ENCODE measurements around the gene CLCNKA. TPM values are rescaled to one million over a fixed set of nuclear protein-coding genes. Genes with fewer than 3 reads are reported as not detected.
A peak's percentile ranks its signal among the peaks of the same experiment; 100 is the strongest.

CLCNKA gene
- total RNA-seq, 2 donors from 2014 or later = 0.42 TPM; not detected in 1

GRCh38 chr1:16067127-16067768, 45.4 kb downstream of the CLCNKA start:
- Histone ChIP-seq H3K9ac (ENCODE audit: low read depth in 2 of 2, low read length in 2 of 2) (no peak overlapping the region), H3K9me3 (no peaks in the 10 kb centered on the region), H3K4me3 (no peak overlapping the region), H3K27me3 (no peaks in the 10 kb centered on the region), H3K36me3 (no peaks in the 10 kb centered on the region), H3K27ac (no peak overlapping the region), H3K4me1 (no peaks in the 10 kb centered on the region)
- peak; percentile 67 for DNase-seq
- no peak for TF ChIP-seq CTCF (IDR thresholded peaks at IDR 0.05)
- intact Hi-C loops (cut with DNase I) = no loop called here

- Histone ChIP-seq H3K36me3 (no peaks in the 10 kb centered on the region), H3K9me3 (no peaks in the 10 kb centered on the region), H3K4me1 (peaks cover 2% of the 10 kb centered on the region), H3K9ac (ENCODE audit: low read depth in 2 of 2, low read length in 2 of 2) (no peak overlapping the region), H3K27me3 (peaks cover under 1% of the 10 kb centered on the region), H3K27ac (no peak overlapping the region), H3K4me3 (no peak overlapping the region)
- intact Hi-C loops (cut with DNase I) = no loop called here
- TF ChIP-seq CTCF (IDR thresholded peaks at IDR 0.05) = no peak
- DNase-seq = no peak
These were observed 46.1 kb downstream of the CLCNKA start for GRCh38 chr1:16067933-16068332.

GRCh38 chr1:16068356-16069270, 46.8 kb downstream of the CLCNKA start:
- peaks cover 4% of the 10 kb centered on the region for H3K4me1 ChIP-seq
- TF ChIP-seq CTCF (IDR thresholded peaks at IDR 0.05) = no peak
- no peaks in the 10 kb centered on the region for H3K9me3 ChIP-seq
- no peaks in the 10 kb centered on the region for H3K36me3 ChIP-seq
- H3K4me3 ChIP-seq = no peak overlapping the region
- DNase-seq = no peak
- intact Hi-C loops (cut with DNase I) = no loop called here
- peaks cover 4% of the 10 kb centered on the region for H3K27me3 ChIP-seq
- no peak overlapping the region for H3K27ac ChIP-seq
- no peak overlapping the region for H3K9ac ChIP-seq (ENCODE audit: low read depth in 2 of 2, low read length in 2 of 2)

- intact Hi-C loops (cut with DNase I) = no loop called here
- no peak for TF ChIP-seq CTCF (IDR thresholded peaks at IDR 0.05)
- Histone ChIP-seq H3K4me1 (peaks cover 4% of the 10 kb centered on the region), H3K9me3 (no peaks in the 10 kb centered on the region), H3K9ac (ENCODE audit: low read depth in 2 of 2, low read length in 2 of 2) (no peak overlapping the region), H3K36me3 (no peaks in the 10 kb centered on the region), H3K4me3 (no peak overlapping the region), H3K27me3 (peaks cover 4% of the 10 kb centered on the region), H3K27ac (no peak overlapping the region)
- DNase-seq = no peak
These were observed 49.0 kb downstream of the CLCNKA start for GRCh38 chr1:16070640-16071355.

DNA sequence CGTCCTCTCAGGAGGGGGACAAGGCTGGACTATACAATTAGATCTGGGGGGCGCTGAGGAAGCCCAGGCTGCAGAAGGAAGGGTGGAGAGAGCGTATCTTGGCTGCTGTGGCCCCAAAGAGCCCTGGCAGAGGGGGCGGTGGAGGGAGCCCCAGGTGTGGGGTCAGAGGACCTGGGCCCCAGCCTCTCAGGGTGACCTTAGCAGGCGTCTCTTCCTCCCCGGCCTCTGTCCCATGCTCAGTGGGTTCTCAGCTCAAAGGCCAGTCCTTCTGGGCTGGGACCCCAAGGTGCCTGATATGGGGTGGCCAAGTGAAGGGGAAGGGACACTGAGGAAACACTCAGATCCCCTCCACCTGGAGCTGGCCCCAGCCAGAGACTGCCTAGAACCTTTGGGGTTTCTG, 49.8 kb downstream of the CLCNKA start:
- Histone ChIP-seq H3K36me3 (no peaks in the 10 kb centered on the region), H3K4me3 (no peak overlapping the region), H3K4me1 (peaks cover 4% of the 10 kb centered on the region), H3K9ac (ENCODE audit: low read depth in 2 of 2, low read length in 2 of 2) (no peak overlapping the region), H3K27ac (no peak overlapping the region), H3K9me3 (no peaks in the 10 kb centered on the region), H3K27me3 (peaks cover 4% of the 10 kb centered on the region)
- no peak for DNase-seq
- intact Hi-C loops (cut with DNase I) = no loop called here
- no peak for TF ChIP-seq CTCF (IDR thresholded peaks at IDR 0.05)

All from colonic mucosa (tissue), 4 donors.